GM12872 (cell line): ENCODE results near the gene LDLRAD4.

Experiments used
- CTCF ChIP-seq: IDR thresholded peaks from 3 replicates; pipeline ENCODE4 v1.5.1; 2011; ENCODE audit warnings: low read depth, mild to moderate bottlenecking, low read length, moderate library complexity; ENCODE audit not compliant: insufficient read depth

Gene LDLRAD4

GRCh38 chr18:13681701-13682100, 463.1 kb downstream of the LDLRAD4 start:
- no peak for TF ChIP-seq CTCF

GRCh38 chr18:13684546-13684945, 466.0 kb downstream of the LDLRAD4 start:
- TF ChIP-seq CTCF = no peak

GRCh38 chr18:13688191-13689136, 469.9 kb downstream of the LDLRAD4 start:
- TF ChIP-seq CTCF = no peak

GRCh38 chr18:13696961-13697360, 478.4 kb downstream of the LDLRAD4 start:
- no peak for TF ChIP-seq CTCF

- TF ChIP-seq CTCF = no peak
Measured at GRCh38 chr18:13700153-13700552, 481.6 kb downstream of the LDLRAD4 start.
